Measurements from ENCODE around the gene SHB.

SHB gene

DNA sequence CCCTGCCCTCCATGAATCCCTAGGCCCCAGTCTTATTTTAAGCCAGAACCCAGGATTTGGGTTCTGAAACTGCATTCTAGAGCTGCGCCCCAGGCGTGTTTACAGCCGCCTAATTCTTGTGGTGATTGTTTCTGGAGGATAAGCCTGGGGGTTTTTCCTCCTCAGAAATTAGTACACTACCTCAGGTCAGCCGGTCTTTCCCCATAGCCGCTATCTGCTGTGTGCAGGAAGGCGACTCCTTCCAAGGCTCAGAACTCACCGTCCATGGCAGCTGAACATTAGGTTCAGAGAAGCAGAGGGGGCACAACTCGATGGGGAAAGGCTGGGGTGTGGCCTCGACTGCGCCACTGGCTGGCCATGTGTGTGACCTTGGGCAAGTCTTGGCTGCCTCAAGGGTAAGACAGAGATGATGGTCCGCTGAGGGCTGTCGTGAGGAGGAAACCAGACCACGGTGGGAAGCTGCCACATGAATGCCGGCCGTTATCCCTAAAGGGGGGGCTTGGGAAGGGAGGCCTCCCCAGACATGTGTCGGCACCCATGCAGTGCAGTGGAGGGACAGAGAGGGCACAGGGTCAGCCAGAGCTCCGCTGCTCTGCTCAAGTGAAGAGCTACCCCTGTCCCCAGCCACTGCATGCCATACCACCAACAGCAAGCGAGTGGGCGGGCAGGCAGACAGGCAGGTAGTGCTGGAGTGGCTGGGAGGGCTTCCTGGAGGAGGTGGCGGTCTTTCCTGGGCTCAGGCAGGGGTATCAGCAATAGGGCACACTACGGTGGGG, 28.9 kb downstream of the SHB start:
- peak; percentile 90 for DNase-seq

DNA sequence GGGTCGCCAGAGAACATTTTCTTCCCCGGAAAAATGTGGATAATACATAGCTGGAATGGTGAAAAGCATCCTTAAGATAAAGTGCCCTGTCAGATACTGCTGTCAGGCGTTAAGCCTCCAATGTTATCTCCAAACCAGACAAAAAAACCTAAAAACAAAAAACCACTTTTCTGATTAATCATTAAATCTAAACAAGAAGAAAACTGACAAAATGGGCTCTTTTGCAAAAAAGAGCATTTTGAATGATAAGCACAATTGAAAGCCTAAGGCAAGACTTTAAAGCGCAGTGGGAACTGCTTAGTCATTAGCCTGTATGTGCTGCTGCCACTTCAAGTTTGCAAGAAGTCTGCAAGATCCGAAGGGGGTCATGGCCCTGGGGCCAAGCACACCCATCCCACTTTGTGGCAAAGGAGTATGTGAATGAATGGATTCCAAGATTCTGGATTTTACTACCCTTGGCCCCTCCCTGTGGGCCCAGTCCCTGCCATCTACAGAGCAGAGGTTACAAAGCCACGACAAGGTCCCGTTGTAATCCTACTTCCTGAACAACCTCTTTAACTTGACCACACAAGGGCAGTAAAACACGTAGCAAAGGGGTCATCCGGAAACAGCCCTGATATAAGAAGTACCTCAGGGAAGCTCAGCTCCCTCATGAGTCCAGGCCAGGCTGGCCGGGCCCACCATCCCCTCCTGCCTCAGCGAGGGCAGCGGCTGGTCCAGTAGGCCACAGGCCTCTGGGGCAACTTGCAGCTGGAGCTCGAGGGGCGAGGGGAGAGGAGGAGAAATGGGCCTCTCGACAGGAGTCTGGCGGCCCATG, 29.7 kb downstream of the SHB start:
- peak; percentile 87 for DNase-seq

DNA sequence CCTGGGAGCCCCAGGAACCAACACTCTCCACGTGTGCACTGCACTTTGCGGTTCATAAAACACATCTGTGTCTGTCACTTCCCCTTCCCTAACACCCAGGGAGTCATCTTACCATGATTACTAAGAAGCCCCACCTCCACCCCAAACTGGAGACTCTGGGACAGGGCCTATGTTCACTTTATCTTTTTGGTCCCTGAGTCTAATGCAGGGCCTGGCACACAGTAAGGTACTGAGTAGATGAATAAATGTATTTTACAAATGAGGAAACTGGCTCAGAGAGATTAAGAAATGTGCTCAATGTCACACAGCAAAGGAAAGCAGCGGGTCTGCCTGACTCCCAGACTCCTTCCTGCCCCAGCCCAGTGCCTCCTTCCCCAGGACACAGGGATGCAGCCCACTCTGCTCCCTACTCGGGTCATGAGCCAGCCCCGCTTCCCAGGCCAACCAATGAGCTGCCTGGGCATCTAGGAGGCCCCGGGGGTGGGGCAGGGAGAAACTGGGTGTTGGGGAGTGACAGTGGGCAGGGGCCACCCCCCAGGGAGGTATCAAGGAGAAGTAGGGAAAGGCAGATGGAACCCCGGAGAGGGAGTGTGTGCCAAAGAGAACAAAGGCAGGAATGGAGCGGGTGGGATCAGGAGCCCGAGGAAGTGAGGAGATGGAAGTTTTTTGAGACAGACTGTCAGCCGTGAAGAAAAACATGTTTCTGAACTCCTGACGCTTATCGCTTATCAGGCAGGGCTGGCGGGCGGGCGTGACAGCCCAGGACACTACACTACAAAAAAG, 30.5 kb downstream of the SHB start:
- DNase-seq, result peak; percentile 70

DNA sequence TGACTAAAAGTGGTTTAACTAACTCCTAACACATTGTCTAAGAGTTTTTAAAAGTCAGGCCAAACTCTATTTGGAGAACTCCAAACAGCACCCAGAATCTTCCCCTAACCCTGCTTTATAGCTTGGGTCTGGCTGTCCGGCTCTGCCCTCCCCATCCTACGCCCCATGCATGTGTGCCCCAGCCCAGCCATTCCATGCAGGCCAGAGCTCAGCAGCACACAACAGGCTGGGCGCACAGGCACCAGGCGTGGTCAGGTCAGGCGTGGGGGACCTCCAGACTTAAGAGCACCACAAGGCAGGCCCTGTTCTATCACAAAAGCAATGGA, 31.1 kb downstream of the SHB start:
- DNase-seq, result no peak

DNA sequence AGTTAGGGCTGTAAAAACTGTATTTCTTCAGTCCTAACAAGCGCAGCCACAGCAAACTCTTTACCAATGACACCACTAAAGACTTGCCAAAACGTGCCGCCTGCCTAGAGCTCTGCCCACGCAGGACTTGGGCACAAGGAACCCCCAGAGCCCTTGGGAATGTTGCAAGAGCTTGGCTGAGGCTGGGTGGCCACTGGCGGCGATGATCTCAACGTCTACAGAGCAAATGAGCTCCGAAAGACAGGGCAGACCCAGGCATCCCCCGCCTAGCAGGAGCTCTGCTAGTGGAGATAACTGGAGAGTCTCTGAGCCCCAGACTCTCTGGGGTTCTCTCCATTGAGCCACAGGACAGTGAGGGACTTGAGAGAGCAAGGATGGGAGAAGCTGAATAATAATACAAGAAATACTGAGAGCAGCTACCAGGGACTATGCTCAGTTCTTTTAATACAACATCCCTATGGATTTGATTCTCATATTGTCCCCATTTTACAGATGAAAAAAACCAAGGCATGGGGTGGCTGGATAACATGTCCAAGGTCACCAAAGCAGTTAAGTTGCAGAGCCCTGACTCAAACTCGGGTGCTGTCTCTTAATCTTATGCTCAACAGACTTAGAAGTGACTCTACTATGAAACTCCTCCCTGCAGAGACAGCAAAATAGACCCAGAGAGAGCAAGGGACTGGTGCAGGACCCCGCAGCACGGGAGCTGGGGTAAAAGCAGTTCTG, 32.5 kb downstream of the SHB start:
- DNase-seq, result peak; percentile 60

DNA sequence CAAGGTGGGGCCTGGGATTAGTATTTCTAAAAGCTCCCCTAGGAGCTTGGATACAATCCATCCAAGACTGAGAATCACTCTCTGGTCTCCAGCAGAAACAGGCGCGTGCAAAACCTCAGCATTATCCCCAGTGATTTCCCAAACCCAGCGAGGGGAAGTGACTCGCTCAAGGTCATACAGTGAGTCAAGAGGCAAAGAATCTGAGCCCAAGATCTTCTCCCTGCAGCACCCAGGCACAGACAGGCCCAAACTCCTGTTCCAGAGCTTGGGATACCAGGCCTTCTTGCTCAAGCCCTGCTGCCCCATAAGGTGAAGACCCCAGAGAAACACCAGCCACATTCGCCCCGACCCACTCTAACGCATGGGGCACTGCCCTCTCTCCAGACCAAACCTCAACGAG, 33.2 kb downstream of the SHB start:
- no peak for DNase-seq

DNA sequence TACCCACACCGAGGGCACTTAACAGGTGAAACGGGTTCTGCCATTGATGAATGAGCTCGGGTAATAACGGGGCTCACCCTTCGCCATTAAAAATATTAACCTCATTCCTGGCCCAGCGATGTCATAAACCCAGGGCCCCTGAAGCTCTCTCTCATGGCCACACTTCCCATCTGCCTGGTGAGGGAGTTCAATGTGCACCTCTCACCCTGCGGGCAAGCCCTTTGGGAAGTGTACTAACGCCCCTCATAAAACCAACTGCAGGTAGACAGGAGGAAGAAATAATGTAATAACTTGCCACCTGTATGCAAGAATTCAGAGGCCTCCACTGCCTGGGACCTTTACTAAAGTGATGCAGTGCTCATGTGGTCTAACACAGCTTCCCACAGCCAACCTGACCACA, 35.1 kb downstream of the SHB start:
- no peak for DNase-seq

DNA sequence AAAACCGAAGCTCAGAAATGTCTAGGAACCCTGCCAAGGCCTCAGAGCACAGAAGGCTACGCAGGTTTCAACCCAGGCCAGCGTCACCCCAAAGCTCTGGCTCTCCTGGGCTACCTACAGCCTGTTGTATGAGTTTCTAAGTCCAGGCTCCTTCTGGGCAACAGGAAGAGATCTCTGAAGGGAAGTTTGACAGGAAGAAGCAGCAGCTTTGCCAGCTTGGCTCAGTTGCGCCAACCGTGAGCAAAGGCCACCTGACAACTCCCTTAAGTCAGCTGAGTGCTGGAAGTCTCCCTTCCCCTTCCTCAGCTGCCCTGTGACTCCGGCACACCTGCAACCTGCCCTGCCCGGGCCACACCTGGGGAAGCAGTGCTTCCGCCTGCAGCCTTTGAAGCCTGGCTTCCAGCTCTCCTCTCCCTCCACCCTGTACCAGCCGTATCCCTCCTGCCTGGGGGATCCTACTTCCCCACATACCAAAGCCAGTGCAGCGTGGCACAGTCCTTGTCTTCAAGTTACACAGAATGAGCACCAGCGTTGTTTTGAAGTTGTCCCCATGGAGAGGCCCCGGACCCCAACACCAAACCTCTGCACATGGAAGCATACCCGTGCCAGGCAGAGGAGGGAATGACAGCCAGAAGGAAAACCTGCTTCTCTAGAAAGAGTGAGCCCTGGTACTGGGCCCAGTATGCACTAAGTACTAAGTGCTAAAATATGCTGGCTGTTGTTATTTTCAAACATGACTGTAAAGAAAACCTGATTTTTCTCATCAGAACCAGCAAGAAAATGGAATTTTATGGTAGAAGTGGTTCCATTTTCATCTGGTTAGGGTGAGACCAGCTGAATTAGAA, 36.5 kb downstream of the SHB start:
- no peak for DNase-seq

DNA sequence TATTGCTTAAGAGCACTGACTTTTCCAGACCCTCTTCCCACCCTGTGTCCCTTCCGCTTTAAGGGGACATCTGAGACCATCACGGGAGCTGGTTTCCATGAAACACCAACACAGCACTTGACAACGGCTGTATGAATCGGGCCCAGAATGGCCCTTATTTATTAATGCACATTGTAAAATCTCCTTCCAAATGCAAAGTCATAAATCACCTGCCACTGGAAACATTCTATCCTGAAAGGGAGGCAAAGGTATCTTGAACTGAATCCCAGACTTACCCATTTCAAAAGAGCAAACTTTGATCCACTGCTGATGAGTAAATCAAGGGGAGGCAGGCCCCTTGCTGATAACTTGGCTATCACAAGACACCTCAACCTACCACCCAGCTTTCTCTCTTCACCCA, 37.4 kb downstream of the SHB start:
- DNase-seq, result no peak

DNA sequence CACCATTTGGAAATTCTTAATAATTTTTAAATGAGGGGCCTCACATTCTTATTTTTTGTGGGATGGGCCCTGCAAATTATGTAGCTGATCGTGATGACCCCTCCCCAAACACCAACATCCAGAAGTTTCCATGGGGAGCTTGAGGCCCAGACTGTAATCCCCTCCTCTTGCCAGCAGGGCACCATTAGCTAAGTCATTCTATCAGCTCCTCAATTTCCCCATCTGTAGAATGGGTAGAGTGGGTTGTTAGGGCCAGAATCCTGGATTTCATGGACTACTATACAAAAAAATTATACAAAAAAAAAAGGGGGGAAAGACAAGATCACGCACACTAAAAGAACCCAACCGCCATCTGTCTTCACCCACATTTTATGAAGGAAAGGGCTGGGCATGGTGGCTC, 38.4 kb downstream of the SHB start:
- no peak for DNase-seq

DNA sequence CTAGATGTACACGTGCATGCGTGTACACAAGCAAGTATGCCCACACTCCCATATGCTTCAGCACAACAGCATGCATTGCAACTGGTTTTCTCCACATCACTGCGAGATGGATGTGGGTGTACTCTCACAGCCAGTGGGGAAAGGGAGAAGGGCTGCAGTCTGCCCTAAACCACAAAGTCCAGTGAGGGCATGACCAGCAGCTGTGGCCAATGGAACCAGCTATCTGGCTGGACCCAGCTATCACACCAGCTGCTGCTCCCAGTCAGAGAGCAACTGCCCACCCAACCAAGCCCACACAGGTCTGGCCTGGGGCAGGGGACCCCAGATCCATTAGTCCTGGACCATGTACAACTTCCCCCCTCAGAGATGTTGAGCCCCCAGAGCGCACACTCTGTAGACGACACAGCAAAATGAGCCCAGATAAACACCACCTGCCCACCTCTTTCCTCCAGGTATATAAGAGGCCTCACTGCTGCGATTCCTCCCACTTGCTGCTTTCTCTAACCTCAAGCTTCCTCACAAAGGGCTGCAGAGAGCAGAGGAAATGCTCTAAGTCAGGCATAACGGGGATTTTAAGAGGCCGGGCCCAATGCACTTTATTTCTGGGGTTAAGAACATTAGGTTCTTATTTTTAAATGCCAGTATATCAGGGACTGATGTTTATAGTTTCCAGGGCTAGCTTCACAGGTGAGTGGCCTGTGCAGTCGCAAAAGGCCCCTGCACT, 39.0 kb downstream of the SHB start:
- DNase-seq, result no peak

DNA sequence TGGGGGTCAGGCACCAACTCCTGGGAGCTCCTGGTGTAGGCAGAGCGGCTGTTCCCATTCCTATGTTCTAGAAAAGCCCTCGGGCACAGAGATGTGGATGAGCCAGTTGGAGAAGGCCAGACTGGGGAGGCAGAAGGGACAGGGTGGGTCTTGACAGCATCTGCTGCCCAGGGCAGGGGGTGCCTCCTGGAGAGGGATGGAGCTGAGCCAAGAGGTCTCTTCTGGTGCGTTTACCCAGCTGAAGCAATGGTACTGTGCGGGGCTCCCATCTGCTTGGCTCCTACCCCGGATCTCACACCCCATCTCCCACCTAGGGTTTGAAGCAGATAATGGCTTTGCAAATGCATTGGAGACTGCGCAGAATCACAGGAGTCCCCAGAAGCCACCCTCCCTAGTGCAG, 41.3 kb downstream of the SHB start:
- no peak for DNase-seq

DNA sequence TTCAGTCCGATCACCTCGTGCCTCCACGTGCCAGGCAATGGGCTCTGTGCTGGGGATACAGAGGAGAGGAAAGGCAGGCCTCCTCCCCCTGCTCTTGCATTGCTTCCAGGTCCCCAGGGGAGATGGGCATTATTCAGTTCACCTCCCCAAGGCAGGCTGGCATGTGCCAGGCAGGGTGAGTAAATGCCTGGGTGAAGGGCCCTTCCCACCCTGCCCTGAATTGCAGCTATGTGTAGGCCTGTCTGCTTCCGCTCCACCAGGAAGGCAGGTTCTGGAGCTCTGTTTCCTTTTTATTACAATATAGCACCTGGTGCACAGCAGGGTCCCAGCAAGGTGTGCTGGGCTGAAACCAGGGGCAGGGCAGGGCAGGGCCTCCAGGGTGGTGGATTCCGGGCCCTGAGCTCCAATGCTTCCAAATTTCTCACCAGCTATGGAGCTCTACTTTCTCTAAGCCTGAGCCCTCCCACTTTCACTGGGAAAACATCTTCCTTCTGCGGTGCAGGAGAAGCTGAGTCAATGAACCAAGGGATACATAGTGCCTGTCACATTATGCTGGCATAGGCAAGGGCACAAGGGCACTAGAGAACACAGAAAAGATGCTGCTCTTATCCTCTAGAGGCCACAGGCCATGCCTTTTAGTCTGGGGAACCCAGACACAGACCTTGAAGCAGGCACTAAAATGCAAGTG, 42.0 kb downstream of the SHB start:
- DNase-seq, result no peak

DNA sequence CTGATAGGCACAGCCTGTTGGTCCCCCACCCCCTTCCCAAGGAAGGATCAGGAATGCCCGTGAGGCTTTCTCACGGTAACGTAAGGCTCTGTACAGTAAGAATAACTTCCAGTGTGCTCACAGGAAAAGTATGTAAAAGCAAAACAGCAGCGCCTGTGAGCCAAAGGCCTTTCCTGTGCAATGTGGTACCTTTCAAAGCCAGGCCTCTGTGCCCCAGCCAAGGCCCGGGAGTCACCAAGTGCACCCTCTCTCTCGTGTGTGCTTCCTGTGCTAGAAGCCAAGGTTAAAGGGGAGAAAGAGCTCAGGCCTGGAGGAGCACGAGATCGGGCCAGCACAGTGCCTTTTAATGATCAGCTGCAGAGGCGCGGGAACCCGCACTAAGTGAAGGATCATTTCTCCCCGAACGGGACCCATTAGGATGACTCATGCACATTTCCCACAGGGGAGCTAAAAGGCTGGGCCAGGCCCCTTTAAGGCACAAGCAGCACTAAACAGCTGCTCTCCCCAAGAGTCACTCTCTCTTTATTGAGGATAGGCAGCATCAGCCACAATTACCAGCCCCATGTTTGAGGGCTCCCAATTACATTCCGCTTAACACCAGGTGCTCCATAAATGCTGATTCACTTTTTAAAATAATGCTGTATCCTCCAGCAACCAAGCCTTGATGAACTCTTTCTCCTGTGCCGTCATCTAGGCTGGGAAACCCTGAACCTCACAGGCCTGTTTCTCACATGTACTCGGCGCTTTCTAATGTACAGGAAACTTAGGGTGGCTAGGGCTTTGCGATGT, 42.8 kb downstream of the SHB start:
- DNase-seq, result no peak

DNA sequence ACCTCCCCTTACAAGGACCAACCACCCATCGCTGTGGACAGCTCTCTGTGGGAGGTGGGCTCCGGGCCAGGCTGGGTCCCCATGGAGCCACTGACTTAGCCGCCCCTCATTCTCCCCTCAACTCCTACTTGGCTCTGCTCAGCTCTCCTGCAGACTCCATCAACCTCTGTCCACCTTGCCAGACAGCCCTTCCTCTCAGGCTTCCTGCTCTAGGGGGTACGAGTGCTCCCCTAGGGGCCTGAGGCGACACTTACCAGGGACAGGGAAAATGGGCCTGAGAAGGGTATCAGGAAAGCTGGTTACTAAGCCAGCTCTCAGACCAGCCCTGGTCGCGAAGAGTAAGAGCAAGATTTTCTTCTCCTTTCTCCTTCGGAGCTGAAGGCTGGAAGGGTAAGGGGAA, 43.9 kb downstream of the SHB start:
- DNase-seq, result no peak

DNA sequence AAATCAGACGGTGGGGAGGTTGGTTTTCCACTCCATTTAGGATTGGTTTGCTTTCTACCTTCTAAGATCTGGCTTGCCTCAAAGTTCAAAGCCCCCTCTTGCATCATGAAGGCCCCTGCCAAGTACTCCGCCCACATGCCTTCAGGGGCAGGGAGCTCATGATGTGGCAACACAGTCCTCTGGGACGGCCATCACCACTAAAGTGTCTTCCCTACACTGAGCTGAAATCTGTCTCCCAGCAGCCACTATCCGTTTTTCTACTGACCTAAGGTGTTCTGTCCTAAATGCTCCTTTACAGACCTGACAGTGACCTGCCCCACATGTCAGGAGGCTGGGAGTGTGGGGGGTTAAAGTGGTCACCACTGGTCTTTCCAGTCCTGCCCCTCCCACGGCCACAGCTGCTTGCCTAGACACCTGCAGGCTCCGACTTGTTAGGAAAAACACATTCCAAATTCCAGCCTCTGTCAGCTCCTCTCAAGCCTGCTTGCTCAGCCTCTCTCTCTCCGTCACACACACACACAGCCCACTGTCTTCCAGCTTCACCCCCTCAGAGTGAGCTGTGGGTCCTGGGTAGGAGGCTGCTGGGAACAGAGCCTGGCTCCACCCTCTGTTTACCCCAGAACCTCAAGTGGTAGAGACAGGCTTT, 44.9 kb downstream of the SHB start:
- no peak for DNase-seq

DNA sequence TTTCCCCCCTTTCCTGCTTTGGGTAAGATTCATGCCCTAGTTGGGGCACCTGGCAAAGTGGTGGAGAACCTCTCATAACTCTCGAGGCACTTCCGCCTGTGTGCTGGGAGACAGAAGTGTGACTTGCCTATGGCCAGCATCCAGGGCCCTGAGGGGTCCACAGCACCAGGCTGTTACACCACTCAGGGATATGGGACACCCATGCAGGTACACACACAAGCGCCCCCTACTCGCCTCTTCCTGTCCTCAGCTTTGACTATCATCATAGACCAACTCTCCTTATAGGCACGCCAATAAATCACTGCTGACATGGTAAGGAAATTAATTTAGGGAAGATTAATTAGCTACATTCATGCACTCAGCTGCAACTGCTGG, 45.4 kb downstream of the SHB start:
- no peak for DNase-seq

DNA sequence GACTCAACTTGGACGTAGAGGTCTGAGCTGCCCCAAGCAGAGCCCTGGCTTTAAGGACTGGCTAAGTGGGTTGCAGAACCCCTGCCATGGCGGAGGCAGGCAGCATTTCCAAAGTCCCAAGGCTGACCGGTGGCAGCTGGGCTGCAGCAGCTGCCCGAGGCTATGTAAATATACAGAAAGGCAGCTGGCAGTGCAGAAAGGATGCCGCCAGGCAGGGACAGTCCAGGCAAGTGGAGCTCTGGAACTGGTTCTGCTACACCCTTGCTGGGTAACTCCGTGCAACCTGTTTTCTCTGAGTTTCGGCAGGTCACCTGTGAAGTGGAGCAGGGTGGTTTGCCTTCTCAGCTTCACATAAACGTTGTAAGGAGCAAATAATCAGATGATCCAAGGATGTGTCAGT, 46.0 kb downstream of the SHB start:
- no peak for DNase-seq

DNA sequence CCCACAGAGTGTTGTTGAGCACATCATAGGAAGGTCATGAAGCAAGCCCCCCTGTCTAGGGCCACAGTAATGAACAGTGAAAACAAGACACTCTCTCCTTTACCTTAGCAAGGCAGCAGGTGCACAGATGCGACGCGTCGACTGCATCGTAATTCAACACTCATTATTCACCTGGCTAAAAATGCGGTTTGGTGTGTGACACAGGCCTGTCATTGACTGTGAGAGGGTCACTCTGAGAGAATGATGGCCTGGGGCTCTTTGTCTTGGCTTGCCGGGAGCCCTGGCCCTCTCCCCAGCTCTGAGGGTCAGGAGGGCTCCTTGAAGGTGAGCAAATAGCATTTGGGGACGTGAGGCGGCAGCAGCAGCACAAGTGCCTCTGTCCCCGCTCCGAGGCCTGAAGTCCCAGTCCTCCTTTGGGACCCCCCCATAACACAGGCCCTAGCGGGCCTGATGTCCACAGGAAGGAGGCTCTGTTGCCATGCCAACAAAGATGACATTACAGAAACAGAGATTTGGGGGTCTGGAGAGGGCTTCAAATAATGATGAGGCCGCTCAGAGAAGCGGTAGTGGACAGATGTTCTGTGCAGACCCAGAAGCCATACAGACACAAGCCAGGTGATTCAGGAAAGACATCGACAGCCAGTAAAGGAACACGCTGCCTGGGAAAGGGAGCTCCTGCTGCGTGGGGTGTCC, 46.7 kb downstream of the SHB start:
- no peak for DNase-seq
